Retinal pigment epithelial cell (primary cell): ENCODE measurements around the gene RIMBP2.

Experiments
- DNase-seq: peaks from one replicate; pipeline ENCODE4 v3.0.0-alpha.2; 2010; ENCODE audit warnings: low read depth
- H3K4me3 ChIP-seq: 2 replicates; pipeline ENCODE4 v1.5.1; 2011; ENCODE audit warnings: mild to moderate bottlenecking, low read length, control low read depth, moderate library complexity
- TF ChIP-seq, protein P1 (sequence below): conservative IDR thresholded peaks from 2 replicates; pipeline ENCODE4 v1.5.1; 2011; ENCODE audit warnings: low read depth, low read length, control low read depth, inconsistent platforms

RIMBP2 gene

DNA sequence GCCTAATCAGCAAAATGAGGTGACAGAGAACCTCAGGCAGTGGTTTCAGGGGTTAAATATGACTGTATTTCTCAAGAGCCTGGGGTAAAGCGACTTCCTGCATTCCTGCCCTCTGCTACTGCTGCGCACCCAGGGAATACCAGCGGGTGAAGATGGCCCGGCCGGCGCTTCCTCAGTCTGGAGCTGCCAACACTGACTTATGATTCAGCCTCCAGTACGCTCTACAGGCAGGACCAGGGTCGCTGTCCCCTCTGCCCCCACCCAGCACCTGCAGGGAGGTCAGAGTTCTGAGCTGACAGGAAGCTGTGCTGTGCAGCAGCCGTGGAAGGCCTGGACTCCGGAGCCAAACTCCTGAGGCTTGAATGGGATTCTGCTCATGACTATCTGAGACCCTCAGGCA lies 250.5 kb downstream of the RIMBP2 start:
- DNase-seq = no peak
- TF ChIP-seq, protein P1, sequence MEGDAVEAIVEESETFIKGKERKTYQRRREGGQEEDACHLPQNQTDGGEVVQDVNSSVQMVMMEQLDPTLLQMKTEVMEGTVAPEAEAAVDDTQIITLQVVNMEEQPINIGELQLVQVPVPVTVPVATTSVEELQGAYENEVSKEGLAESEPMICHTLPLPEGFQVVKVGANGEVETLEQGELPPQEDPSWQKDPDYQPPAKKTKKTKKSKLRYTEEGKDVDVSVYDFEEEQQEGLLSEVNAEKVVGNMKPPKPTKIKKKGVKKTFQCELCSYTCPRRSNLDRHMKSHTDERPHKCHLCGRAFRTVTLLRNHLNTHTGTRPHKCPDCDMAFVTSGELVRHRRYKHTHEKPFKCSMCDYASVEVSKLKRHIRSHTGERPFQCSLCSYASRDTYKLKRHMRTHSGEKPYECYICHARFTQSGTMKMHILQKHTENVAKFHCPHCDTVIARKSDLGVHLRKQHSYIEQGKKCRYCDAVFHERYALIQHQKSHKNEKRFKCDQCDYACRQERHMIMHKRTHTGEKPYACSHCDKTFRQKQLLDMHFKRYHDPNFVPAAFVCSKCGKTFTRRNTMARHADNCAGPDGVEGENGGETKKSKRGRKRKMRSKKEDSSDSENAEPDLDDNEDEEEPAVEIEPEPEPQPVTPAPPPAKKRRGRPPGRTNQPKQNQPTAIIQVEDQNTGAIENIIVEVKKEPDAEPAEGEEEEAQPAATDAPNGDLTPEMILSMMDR = no peak
- no peak overlapping the region for H3K4me3 ChIP-seq

DNA sequence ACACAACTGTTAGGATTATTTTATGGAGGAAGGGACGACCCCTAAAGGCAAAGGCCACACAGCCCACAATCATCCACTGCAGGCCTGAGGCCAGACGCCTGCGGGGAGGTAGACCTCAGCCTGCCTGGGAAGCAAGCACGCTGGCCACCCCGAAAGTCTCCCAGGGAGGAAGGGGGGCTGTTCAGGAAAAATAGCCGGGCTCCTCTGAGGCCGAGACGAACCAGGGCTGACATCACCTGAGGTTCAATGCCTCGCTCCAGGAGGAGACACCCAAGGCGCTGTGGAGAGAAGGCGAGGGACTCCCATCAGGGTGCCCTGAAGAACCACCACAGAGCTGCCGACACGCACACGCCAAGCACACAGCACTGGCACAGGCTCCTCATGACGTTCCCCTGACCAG lies 251.1 kb downstream of the RIMBP2 start:
- no peak overlapping the region for H3K4me3 ChIP-seq
- TF ChIP-seq, protein P1 = no peak
- no peak for DNase-seq

DNA sequence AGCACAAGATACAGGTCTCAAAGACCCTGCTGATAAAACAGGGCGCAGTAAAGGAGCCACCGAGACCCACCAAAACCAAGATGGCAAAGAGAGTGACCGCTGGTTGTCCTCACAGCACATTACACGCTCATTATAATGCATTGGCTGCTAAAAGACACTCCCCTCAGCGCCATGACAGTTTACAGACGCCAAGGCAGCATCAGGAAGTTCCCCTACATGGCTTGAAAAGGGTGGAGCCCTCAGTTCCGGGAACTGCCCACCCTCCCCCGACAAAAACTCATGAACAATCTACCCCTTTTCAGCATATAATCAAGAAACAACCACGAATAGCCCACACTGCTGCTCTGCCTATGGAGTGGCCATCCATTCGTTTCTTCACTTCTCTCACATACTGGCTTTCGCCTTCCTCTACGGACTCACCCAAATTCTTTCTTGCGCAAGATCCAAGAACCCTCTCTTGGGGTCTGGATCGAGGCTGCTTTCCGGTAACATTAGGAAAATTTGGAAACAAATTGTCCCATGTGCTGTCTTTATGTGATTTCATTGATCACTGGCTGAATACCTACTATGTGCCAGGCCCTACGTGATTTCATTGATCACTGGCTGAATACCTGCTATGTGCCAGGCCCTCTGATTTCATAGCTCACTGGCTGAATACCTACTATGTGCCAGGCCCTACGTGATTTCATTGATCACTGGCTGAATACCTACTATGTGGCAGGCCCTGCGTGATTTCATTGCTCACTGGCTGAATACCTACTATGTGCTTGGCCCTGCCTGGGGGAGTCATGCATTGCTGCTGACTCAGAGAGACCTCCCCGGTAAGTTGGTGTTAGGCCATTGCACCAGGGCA lies 252.1 kb downstream of the RIMBP2 start:
- TF ChIP-seq, protein P1 = no peak
- H3K4me3 ChIP-seq = no peak overlapping the region

DNA sequence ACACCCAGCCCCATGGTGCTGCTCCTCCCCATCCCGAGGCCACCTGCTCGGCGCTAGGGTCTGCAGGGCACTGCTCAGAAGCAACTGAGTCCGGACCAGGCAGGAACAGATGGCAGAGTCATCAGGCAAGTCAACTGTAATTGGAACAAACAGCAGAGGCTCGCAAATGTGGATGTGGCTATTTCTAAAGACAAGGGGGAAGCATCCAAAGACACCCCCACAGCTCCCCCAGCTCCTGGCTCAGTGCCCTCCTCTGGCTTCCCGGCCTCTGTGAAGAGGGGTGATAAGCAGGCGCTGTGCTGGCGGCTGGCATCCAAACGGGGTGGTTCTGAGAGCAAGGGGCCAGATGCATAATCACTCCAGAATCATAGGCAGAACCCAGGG lies 252.8 kb downstream of the RIMBP2 start:
- TF ChIP-seq, protein P1 = no peak
- H3K4me3 ChIP-seq = no peak overlapping the region
- DNase-seq = no peak

More for the DNA sequence above, 252.1 kb downstream of the RIMBP2 start:
- no peak for DNase-seq

DNA sequence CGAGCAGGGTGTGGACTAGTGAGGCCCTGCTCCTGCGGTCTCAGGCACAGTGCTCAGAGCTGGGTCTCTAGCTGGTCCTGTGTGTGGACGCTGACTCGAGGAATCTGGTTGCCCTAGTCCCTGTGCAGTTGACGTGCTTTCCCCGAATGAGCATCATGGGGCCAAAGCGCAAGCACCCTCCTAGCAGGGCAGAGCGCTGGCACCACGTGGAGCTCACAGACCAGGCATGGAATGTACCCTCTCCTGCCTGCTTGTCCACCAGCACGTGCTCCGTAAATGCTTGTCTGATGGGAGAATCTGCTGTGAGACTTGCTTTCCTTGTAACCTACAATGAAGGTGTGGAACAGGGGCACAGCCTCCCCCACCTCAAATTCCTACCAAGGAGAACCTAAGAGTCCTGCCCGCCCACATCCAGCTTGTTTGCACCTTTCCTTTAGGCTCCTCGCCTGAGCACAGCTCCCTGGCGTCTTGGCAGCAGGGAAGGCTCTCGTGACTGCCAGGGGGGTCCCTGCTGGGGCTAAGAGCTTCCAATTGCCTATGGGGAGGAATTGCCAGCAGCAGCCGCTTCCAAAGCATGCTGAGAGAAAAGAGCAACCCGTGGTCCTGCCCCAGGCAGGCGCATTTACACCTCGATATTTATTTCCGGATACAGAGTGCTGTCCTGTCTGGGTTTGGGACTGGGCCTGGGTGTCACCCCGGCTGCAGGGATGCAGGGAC lies 253.4 kb downstream of the RIMBP2 start:
- TF ChIP-seq, protein P1 = no peak
- no peak overlapping the region for H3K4me3 ChIP-seq
- no peak for DNase-seq

DNA sequence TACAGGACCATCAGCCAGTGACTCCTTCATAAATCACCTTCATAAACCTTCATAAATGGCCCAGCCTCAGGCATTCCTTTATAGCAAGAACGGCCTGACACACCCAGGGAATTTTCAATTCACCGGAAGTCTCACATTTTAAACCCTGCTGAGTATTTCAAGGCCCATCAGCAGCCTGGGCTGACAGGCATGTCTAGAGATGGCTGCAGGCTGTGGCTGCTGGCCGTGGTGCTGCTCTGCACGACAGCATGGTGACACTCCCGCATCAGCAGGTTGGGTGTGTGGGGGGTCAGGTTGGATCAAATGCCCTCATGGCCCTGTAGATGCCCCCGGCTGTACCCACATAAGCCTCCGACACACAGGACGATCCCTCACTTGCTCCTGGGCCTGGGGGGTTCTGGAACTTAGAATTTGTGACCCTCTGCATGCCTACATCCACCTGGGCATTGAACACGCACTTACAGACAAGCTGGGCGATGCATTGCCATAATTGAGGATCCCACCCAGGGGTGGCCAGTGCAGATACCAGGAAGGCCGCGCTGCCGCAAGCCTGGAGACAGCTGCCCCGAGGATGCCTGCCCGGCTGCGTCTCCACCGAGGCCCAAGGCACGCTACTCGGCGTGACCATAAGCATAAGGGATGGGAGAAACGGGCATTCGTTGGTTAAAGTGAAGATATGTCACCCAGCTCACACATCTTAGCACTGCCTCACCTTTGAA lies 254.1 kb downstream of the RIMBP2 start:
- TF ChIP-seq, protein P1 = no peak

More for the DNA sequence above, 254.1 kb downstream of the RIMBP2 start:
- no peak for DNase-seq
- H3K4me3 ChIP-seq = no peak overlapping the region
